Measurements from ENCODE around the gene FCHO1. TPM values are rescaled to one million over a fixed set of nuclear protein-coding genes. Genes with fewer than 3 reads are reported as not detected.
A peak's percentile ranks its signal among the peaks of the same experiment; 100 is the strongest.

The FCHO1 gene
- total and polyA plus RNA-seq, 2 donors (not counting 3 experiments of a cell fraction or from before 2014, with no cell fraction given) = 0.66 to 1.6 TPM

- TF ChIP-seq MAX (IDR thresholded peaks at IDR 0.05; ENCODE audit: insufficient read depth, insufficient read length) (no peak), POLR2A (IDR thresholded peaks at IDR 0.05; ENCODE audit: low read depth, low read length) (no peak), FOS (IDR thresholded peaks at IDR 0.05; ENCODE audit: borderline replicate concordance, insufficient read depth, low read length) (no peak), JUN (IDR thresholded peaks at IDR 0.05; ENCODE audit: borderline replicate concordance, insufficient read depth, insufficient read length, low read depth) (no peak), EZH2 (IDR thresholded peaks at IDR 0.05; ENCODE audit: borderline replicate concordance, low read depth, low read length, severe bottlenecking) (no peak), GATA2 (IDR thresholded peaks at IDR 0.05; ENCODE audit: insufficient read depth, insufficient read length, low read depth, low read length) (no peak), CTCF (IDR thresholded peaks at IDR 0.05; ENCODE audit: extremely low read depth in 1 of 2, insufficient read depth in 1 of 2, low read depth in 1 of 2, low read length in 2 of 2) (peak; percentile 85), MYC (IDR thresholded peaks at IDR 0.05; ENCODE audit: low read depth, low read length) (no peak)
- H3K9me1 ChIP-seq (replicated peaks; ENCODE audit: control insufficient read depth, extremely low read depth, insufficient read depth, low read length) = no peaks in the 10 kb centered on the region
- no peaks in the 10 kb centered on the region for H4K20me1 ChIP-seq (replicated peaks; ENCODE audit: control insufficient read depth, extremely low read depth, insufficient read depth, low read length)
- no peaks in the 10 kb centered on the region for H3K4me1 ChIP-seq (ENCODE audit: control insufficient read depth, extremely low read depth, insufficient read depth, low read length)
- no peak overlapping the region for H2AFZ ChIP-seq (ENCODE audit: low read depth, low read length)
- no peaks in the 10 kb centered on the region for H3K36me3 ChIP-seq (ENCODE audit: control insufficient read depth in 2 of 2, extremely low read depth in 1 of 2, insufficient read depth in 2 of 2, low read length in 2 of 2)
- peak; percentile 60 for DNase-seq (ENCODE audit: low read depth, low spot score)
- no peak overlapping the region for H3K27ac ChIP-seq (ENCODE audit: insufficient read depth, low read depth, low read length)
- POLR2A ChIA-PET = interaction anchor here (0.5 to 1.1 kb wide), 2 partner anchors 63 to 363 kb away, joined by 3 to 7 read pairs; no protein-coding TSS in a partner anchor
- no peaks in the 10 kb centered on the region for H3K27me3 ChIP-seq (ENCODE audit: control insufficient read depth in 2 of 2, insufficient read depth in 2 of 2, low read length in 2 of 2)
- no peaks in the 10 kb centered on the region for H3K9me3 ChIP-seq (replicated peaks; ENCODE audit: control insufficient read depth, insufficient read depth, low read length)
- intact Hi-C loops (cut with micrococcal nuclease) = loop anchor here (1.0 to 5.0 kb wide), 3 partner anchors 43 to 151 kb away; no protein-coding TSS in a partner anchor
- H3K79me2 ChIP-seq (ENCODE audit: control insufficient read depth, insufficient read depth, low read length) = no peaks in the 10 kb centered on the region
- H3K4me3 ChIP-seq (replicated peaks in 1 of 3; ENCODE audit: insufficient read depth in 1 of 3, low read depth in 1 of 3, low read length in 3 of 3) = no peak overlapping the region
- CTCF ChIA-PET = interaction anchor here (1.1 to 8.0 kb wide), 9 partner anchors 10 to 152 kb away, joined by 3 to 182 read pairs (median 6); partner anchors contain the start of gene MAP1S
- dilution Hi-C loops (cut with MboI; ENCODE audit: extremely low pct_ligation_motif_present, low sequenced_read_pairs) = no loop called here
- H3K4me2 ChIP-seq (ENCODE audit: insufficient read depth, low read length) = no peak overlapping the region
- peak; percentile 85 for FAIRE-seq
- BruUV-seq (replicated peaks) = no TSS peak
- no peak overlapping the region for H3K9ac ChIP-seq (replicated peaks; ENCODE audit: extremely low read depth, insufficient read depth, low read length)
Measured at GRCh38 chr19:17703824-17704463, 47.3 kb upstream of the FCHO1 start.
